Central memory CD8-positive, alpha-beta T cell (primary cell): Measurements from ENCODE around the gene PKN1.
"Not testable (repeated sequence)": the region's sequence is repeated elsewhere in the genome, so short reads cannot be mapped to it uniquely, and the experiment has no call there.

Experiments
- ATAC-seq: fragments of 150-1000 bp; cut with Tn5 transposase; replicated peaks from 2 replicates; pipeline ENCODE4 v1.10.0; 2022; ENCODE audit warnings: mild to moderate bottlenecking, moderate FRiP score, moderate number of reproducible peaks; ENCODE audit not compliant: poor library complexity, severe bottlenecking; ENCODE audit errors: extremely low read depth
- DNase-seq, 2 donors: peaks; one replicate each; pipeline ENCODE4 v3.0.0; 2021; ENCODE audit warnings: low spot score in 2 of 2
- H3K27ac Mint-ChIP-seq: one replicate; pipeline ENCODE4 v1.8.0; 2022; ENCODE audit warnings: low read depth, mild to moderate bottlenecking, moderate library complexity, mixed read lengths
- H3K27me3 Mint-ChIP-seq: one replicate; pipeline ENCODE4 v1.8.0; 2022; ENCODE audit warnings: mixed read lengths
- H3K36me3 Mint-ChIP-seq: one replicate; pipeline ENCODE4 v1.8.0; 2022; ENCODE audit warnings: mild to moderate bottlenecking, moderate library complexity, mixed read lengths; ENCODE audit not compliant: insufficient read depth
- H3K4me1 Mint-ChIP-seq: one replicate; pipeline ENCODE4 v1.8.0; 2022; ENCODE audit warnings: mixed read lengths
- H3K4me3 Mint-ChIP-seq: one replicate; pipeline ENCODE4 v1.8.0; 2022; ENCODE audit warnings: mild to moderate bottlenecking, moderate library complexity, mixed read lengths
- H3K9me3 Mint-ChIP-seq: one replicate; pipeline ENCODE4 v1.8.0; 2022; ENCODE audit warnings: mixed read lengths

The PKN1 gene

DNA sequence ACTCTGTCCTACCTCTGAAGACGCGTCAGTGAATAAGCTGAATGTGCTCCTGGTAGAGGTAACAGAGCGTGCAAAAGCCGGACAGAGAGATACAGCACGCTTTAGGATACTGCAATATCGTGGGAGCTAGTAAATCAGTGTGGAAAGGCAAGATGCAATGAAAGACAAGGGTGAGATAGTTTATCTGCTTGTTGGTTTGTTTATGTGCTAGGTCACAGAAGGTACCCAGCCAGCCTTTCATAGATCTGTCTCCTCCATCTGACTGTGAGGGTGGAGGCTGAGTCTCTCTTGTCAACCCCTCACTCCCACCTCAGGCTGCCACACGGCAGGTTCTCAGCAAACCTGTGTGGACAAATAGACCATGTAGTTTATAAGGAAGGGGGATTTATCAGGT is 63.7 kb downstream of the PKN1 start:
- peaks cover 31% of the 10 kb centered on the region for H3K4me1 Mint-ChIP-seq
- H3K4me3 Mint-ChIP-seq, result peak overlapping the region; percentile 82
- H3K9me3 Mint-ChIP-seq, result no peaks in the 10 kb centered on the region
- H3K27ac Mint-ChIP-seq, result no peak overlapping the region
- ATAC-seq (no peak), DNase-seq (no peak)
- H3K36me3 Mint-ChIP-seq, result peaks cover 11% of the 10 kb centered on the region
- H3K27me3 Mint-ChIP-seq, result no peaks in the 10 kb centered on the region

DNA sequence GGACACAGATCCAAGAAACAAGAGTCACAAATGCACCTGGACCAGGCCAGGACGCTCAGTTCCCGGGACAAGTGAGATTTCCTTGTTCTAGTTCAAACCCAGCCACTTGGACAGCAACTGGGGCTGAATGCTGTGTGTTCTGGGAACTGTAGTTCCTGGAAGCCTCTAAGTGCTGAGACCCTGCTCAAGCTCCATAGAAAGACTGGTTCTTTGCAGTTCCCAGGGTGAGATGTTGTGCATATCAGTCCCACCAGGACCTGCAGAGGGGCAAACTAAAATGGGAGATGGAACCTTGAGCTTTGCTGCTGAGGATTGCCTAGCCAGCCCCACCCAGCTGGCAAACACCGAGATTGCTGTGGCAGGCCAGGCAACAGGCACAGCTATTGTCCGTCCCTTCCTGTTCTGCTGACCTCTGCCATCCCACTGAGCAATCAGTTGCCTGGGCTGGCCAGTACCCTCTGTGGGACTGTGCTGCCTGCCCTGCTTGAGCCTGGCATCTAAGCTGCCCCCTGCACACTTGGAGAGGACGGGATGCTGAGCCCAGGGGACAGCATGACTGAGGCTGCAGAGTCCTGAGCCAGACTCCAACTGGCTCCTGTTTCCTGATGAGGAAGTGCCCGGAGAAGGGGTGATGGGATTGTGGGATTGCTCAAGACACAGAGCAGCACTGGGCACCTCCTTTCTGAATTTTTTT is 64.3 kb downstream of the PKN1 start:
- DNase-seq (no peak), ATAC-seq (no peak)
- peaks cover 31% of the 10 kb centered on the region for H3K4me1 Mint-ChIP-seq
- H3K27ac Mint-ChIP-seq, result no peak overlapping the region
- peaks cover 7% of the 10 kb centered on the region for H3K36me3 Mint-ChIP-seq
- no peaks in the 10 kb centered on the region for H3K9me3 Mint-ChIP-seq
- H3K27me3 Mint-ChIP-seq, result no peaks in the 10 kb centered on the region
- H3K4me3 Mint-ChIP-seq, result peak overlapping the region; percentile 82

DNA sequence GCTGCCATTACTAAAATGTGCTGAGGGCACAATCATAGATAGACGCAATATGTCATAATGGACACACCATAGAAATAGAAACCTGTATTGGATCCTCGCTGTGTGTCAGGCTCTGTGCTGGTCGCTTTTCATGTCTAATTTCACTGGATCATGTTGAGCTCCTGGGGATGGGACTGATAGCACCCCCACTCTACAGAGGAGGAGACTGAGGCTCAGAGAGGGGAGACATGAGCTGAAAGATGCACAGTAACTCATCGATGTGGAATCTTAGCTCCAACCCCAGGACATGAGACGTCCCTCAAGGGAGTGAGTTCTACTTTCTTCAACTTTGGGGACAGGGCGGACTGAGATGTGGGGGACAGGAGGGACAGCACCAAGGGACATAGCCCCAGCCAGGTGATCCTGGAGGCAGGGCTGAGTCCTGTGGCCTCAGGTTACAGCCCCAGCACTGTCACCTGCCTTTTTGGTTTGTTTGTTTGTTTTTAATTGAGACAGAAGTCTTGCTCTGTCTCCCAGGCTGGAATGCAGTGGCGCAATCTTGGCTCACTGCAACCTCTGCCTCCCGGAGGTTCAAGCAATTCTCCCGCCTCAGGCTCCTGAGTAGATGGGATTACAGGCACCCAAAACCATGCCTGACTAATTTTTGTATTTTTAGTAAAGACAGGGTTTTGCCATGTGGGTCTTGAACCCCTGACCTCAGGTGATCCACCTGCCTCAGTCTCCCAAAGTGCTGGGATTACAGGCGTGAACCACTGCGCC is 69.4 kb downstream of the PKN1 start:
- ATAC-seq (no peak), DNase-seq (no peak)
- H3K4me1 Mint-ChIP-seq, result peaks cover 30% of the 10 kb centered on the region
- no peaks in the 10 kb centered on the region for H3K27me3 Mint-ChIP-seq
- H3K9me3 Mint-ChIP-seq, result no peaks in the 10 kb centered on the region
- H3K4me3 Mint-ChIP-seq, result no peak overlapping the region
- peaks cover 12% of the 10 kb centered on the region for H3K36me3 Mint-ChIP-seq
- H3K27ac Mint-ChIP-seq, result no peak overlapping the region

DNA sequence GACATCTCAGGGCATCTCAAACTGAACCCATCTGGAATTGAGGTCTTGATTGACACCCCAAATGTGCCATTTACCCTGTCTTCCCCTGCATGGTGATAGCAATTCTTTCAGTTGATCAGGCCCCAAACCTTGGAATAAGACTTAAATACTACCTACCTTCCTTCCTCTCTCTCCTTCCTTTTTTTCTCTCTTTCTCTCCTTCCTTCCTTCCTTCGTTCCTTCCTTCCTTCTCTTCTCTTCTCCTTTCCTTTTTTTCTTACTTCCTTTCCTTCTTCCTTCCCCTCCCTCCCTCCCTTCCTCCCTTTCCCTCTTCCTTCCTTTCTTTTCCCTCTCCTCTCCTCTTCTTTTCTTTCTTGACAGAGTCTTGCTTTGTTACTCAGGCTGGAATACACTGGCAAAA is 70.2 kb downstream of the PKN1 start:
- Mint-ChIP-seq H3K4me3 (no peak overlapping the region), H3K27me3 (no peaks in the 10 kb centered on the region), H3K27ac (peak overlapping the region; percentile 74), H3K36me3 (peaks cover 12% of the 10 kb centered on the region), H3K4me1 (peaks cover 35% of the 10 kb centered on the region), H3K9me3 (no peaks in the 10 kb centered on the region)
- ATAC-seq (no peak), DNase-seq (no peak)

DNA sequence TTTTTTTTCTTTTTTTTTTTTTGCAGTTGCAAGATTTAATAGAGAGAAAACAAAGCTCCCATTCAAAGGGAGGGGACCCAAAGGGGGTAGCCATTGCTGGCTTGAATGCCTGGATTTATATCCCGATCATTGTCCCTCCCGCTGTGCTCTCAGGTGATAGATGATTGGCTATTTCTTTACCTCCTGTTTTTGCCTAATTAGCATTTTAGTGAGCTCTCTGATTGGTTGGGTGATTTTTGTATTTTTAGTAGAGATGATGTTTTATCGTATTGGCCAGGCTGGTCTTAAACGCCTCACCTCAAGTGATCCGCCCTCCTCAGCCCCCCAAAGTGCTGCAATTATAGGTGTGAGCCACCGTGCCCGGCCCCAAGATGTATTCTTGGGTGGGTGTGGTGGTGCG is 71.5 kb downstream of the PKN1 start:
- DNase-seq, ATAC-seq, H3K27ac Mint-ChIP-seq, H3K27me3 Mint-ChIP-seq, H3K9me3 Mint-ChIP-seq, H3K4me3 Mint-ChIP-seq: not testable (repeated sequence)
- Mint-ChIP-seq H3K4me1 (peaks cover 35% of the 10 kb centered on the region), H3K36me3 (peaks cover 16% of the 10 kb centered on the region)

DNA sequence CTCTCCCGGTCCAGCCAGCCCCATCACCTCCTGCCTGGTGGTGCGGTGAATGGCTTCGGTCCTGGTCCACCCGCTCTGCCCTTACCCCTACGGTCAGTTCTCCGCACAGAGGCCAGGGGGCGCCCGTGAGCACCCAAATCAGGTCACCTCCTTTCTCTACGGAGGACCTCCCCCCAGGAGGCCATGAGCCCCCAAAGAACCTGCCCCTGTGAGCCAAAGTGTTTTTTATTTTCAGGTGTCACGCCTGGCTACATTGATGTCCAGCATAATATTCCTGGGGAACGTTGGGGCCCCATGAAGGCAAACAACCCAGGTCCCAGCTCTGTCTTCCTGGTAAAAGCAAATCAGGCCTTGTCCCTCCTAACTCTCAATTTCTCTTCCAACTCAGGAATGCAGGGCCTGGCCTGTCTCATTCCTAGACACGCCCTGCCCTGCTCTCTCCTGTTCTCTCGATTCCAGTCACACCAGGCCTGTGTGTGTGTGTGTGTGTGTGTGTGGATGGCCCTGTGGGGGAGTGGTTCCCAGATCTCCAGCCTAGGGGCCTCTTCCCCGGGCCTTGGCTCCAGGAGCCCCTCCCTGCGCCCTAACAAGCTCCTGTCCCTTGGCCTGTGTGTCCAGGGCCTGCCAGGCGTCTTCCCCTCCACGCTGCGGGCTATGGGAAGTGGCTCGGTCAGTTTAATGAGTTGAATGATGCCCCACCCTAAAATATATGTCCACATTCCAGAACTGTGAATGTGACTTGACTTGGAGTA is 72.6 kb downstream of the PKN1 start:
- Mint-ChIP-seq H3K36me3 (peaks cover 19% of the 10 kb centered on the region), H3K27ac (peak overlapping the region; percentile 94), H3K9me3 (no peaks in the 10 kb centered on the region), H3K4me3 (peak overlapping the region; percentile 59), H3K4me1 (peaks cover 35% of the 10 kb centered on the region), H3K27me3 (no peaks in the 10 kb centered on the region)
- DNase-seq, result peak; percentile 58 to 68
- no peak for ATAC-seq

DNA sequence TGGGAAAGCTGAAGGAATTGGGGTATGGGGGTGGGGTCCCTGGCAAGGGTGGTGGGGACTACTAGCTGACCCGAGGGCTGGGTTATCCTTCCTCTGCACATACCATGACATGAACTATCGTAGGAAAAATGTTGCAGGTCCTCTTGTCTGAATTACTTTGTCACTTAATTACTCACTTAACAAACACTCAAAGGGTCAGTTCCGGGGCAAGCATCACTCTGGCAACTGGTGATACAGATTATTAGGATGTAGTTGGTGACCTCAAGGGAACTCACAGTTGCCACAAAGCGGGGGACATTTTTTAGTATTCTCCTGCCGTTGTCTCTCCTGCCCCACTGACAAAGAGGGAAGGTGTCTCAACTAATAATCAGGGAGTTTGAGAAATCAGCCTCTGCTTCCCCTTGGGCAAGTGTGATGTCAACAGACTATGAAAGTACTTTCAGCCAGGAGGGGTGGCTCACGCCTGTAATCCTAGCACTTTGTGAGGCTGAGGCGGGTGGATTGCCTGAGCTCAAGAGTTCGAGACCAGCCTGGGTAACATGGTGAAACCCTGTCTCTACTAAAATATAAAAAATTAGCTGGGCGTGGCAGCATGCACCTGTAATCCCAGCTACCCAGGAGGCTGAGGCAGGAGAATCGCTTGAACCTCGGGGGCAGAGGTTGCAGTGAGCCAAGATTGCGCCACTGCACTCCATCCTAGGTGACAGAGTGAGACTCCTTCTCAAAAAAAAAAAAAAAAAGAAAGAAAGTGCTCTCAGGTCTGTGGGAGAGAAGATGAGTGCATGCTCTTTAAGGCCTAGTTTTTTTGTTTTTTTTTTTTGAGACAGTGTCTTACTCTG is 74.8 kb downstream of the PKN1 start:
- H3K4me1 Mint-ChIP-seq, result peaks cover 41% of the 10 kb centered on the region
- DNase-seq (no peak), ATAC-seq (no peak)

DNA sequence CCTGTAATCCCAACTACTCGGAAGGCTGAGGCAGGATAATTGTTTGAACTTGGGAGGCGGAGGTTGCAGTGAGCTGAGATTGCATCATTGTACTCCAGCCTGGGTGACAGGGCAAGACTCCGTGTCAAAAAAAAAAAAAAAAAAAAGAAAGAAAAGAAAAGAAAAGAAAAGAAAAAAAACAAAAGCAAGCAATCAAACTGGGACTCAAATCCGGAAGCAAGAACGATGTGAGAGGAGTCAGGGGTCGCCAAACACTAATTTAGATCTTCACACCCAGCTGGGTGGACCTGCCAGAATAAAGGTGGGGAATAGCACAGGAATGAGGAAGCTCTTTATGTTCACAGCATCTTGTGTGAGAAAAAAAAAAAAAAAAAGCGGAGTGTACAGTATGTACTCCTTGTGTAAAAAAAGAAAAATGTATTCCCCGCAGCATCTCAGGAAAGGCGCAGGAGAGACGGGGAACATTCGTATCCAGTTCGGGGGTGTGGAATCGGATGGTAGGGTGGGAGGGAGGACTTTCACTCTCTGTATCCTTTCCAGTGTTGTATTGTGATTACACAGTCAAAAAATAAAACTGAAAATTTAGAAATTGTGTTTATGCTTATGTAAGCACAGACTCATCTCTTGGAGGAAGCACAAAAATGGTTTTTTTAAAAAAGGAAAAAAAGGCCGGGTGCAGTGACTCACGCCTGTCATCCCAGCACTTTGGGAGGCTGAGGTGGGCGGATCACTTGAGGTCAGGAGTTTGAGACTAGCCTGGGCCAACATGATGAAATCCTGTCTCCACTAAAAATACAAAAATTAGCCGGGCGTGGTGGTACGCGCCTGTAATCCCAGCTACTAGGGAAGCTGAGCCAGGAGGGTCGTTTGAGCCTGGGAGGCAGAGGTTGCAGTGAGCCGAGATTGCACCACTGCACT is 77.5 kb downstream of the PKN1 start:
- H3K9me3 Mint-ChIP-seq, result no peaks in the 10 kb centered on the region
- peaks cover 53% of the 10 kb centered on the region for H3K36me3 Mint-ChIP-seq
- H3K27me3 Mint-ChIP-seq, result no peaks in the 10 kb centered on the region
- no peak for DNase-seq
- peaks cover 46% of the 10 kb centered on the region for H3K4me1 Mint-ChIP-seq
- no peak for ATAC-seq
- peak overlapping the region; percentile 22 for H3K27ac Mint-ChIP-seq
- no peak overlapping the region for H3K4me3 Mint-ChIP-seq

More for the DNA sequence above, 74.8 kb downstream of the PKN1 start:
- Mint-ChIP-seq H3K27ac (peak overlapping the region; percentile 94), H3K9me3 (no peaks in the 10 kb centered on the region), H3K36me3 (peaks cover 29% of the 10 kb centered on the region), H3K27me3 (no peaks in the 10 kb centered on the region), H3K4me3 (peak overlapping the region; percentile 59)

DNA sequence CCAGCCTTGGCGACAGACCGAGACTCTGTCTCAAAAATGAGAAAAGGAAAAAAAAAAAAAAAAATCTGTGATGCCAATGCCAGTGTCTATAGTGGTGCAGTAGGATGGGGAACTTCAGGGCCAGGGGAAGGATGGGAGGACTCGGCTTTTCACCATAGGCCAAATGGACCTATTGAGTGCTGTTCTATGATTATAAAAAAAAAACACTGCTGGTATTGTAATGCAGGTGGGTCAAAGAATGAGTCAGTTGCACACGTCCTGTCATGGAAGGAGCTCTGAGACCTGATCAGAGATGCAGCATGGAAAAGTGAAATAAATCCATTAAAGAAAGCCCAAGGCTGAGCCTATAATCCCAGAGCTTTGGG is 78.1 kb downstream of the PKN1 start:
- no peak for DNase-seq
- Mint-ChIP-seq H3K27ac (peak overlapping the region; percentile 22), H3K36me3 (peaks cover 60% of the 10 kb centered on the region), H3K4me1 (peaks cover 46% of the 10 kb centered on the region), H3K27me3 (no peaks in the 10 kb centered on the region), H3K4me3 (no peak overlapping the region), H3K9me3 (no peaks in the 10 kb centered on the region)
- ATAC-seq, result no peak

DNA sequence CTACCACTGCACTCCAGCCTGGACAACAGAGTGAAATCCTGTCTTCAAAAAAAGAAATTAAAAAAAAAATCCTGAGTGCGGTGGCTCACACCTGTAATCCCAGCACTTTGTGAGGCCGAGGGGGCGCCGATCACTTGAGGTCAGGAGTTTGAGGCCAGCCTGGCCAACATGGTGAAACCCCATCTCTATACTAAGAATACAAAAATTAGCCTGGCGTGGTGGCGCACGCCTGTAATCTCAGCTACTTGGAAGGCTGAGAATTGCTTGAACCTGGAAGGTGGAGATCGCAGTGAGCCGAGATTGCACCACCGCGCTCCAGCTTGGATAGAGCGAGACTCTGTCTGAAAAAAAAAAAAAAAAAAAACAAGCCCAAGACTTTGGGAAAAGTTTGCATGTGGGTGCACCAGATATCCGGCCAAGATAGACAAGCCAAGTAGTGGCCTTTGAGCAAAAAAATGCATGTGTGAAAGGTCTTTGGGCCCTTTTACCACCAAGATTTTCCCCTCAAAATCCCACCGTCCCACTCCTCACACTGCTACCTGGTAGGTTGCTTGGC is 79.4 kb downstream of the PKN1 start:
- DNase-seq (no peak), ATAC-seq (no peak)
- H3K4me1 Mint-ChIP-seq, result peaks cover 44% of the 10 kb centered on the region
- H3K27me3 Mint-ChIP-seq, result no peaks in the 10 kb centered on the region
- no peak overlapping the region for H3K4me3 Mint-ChIP-seq
- H3K27ac Mint-ChIP-seq, result no peak overlapping the region
- H3K36me3 Mint-ChIP-seq, result peaks cover 61% of the 10 kb centered on the region
- no peaks in the 10 kb centered on the region for H3K9me3 Mint-ChIP-seq

DNA sequence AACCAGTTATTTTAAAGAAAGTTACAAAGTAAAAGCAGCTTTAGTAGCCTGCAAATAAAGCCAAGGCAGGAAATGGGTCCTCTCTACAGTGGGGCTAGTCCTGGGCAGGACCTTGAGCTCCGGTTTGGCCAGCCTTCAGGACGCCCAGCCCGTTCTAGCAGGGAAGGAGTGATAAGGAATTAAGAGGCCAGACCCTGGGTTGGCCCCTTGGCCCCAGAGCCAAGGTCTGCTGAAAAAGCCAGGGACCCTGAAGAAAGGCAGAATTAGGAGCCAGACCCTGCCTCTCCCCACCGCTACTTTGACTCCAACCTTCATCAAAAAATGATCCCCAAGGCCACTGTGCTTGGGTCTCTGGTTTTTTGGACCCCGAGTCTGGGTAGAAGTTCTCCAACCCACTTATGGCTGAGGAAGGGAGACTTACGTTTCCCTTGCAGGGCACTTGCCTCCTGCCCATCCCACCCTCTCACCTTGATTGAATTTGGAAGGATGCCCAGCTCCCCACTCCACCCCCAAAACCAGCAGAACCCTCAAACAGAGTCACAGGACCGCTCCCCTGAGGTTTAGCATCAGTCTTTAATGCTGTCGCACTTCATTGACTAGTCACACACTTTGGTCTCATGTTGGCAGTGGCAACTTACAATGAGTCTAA is 81.2 kb downstream of the PKN1 start:
- peaks cover 46% of the 10 kb centered on the region for H3K4me1 Mint-ChIP-seq
- no peak for DNase-seq

More for the DNA sequence above, 81.2 kb downstream of the PKN1 start:
- no peaks in the 10 kb centered on the region for H3K27me3 Mint-ChIP-seq
- H3K9me3 Mint-ChIP-seq, result no peaks in the 10 kb centered on the region
- H3K36me3 Mint-ChIP-seq, result peaks cover 73% of the 10 kb centered on the region
- H3K27ac Mint-ChIP-seq, result peak overlapping the region; percentile 100
- ATAC-seq, result no peak
- peak overlapping the region; percentile 94 for H3K4me3 Mint-ChIP-seq
